Activated T-helper 1 cell treated with anti-CD3 and anti-CD28 coated beads, Interleukin-2, amount 50 U/mL, for 16 hours (primary cell): ENCODE data around the gene CHD1.

Experiments
- DNase-seq, 2 donors: peaks; one replicate each; pipeline ENCODE4 v3.0.0-alpha.2; 2020; ENCODE audit warnings: low read depth in 1 of 2, low spot score in 1 of 2

CHD1 gene

GRCh38 chr5:98936948-98937715 is 8.3 kb upstream of the CHD1 start:
- DNase-seq = no peak

- no peak for DNase-seq
Measured at GRCh38 chr5:98935206-98935605, 6.4 kb upstream of the CHD1 start.

GRCh38 chr5:98934546-98934945 is 5.7 kb upstream of the CHD1 start:
- DNase-seq = no peak

GRCh38 chr5:98933445-98934072 is 4.8 kb upstream of the CHD1 start:
- DNase-seq = no peak

GRCh38 chr5:98930972-98931762 is 2.4 kb upstream of the CHD1 start:
- DNase-seq = no peak

GRCh38 chr5:98929710-98930298 is 997 bp upstream of the CHD1 start:
- no peak for DNase-seq

GRCh38 chr5:98927989-98928872 is 576 bp downstream of the CHD1 start:
- DNase-seq = peak in 1 of 2 donors; percentile 30

- peak; percentile 12 to 36 for DNase-seq
Measured at GRCh38 chr5:98927242-98927988, 1.4 kb downstream of the CHD1 start.

- no peak for DNase-seq
Measured at GRCh38 chr5:98923966-98924365, 4.8 kb downstream of the CHD1 start.

GRCh38 chr5:98921947-98922505 is 6.8 kb downstream of the CHD1 start:
- DNase-seq = no peak

GRCh38 chr5:98917433-98917832 is 11.4 kb downstream of the CHD1 start:
- no peak for DNase-seq

- DNase-seq = no peak
Measured at GRCh38 chr5:98916540-98916939, 12.3 kb downstream of the CHD1 start.

GRCh38 chr5:98913911-98914310 is 14.9 kb downstream of the CHD1 start:
- no peak for DNase-seq

- no peak for DNase-seq
Measured at GRCh38 chr5:98911280-98912040, 17.3 kb downstream of the CHD1 start.

GRCh38 chr5:98909363-98909762 is 19.4 kb downstream of the CHD1 start:
- no peak for DNase-seq

- no peak for DNase-seq
Measured at GRCh38 chr5:98907951-98908350, 20.9 kb downstream of the CHD1 start.

GRCh38 chr5:98906756-98907355 is 22.0 kb downstream of the CHD1 start:
- no peak for DNase-seq

- no peak for DNase-seq
Measured at GRCh38 chr5:98905857-98906688, 22.7 kb downstream of the CHD1 start.
